Midbrain (tissue), 1 donor: ENCODE measurements around the gene CDH13.

Experiments
- DNase-seq: peaks from one replicate; lab custom pipeline; 2025; lab: John Stamatoyannopoulos, UW

The CDH13 gene

DNA sequence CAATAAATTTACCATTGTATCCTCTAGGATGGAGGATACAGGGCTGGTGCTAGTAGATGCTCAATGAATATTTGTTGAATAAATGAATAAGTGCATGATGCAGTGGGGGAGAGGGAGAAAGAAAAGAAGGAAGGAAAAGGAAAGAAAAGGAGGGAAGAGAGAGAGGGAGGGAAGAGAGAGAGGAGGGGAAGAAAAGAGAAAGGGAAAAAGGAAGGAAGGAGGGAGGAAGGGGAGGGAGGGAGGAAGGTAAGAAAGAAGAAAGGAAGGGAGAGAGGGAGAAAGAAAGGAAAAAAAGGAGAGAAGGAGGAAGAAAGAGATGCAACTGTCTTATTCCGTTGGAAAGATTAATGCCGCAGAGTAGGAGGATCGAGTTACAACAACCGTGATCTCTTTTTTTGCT lies 1211.4 kb downstream of the CDH13 start:
- DNase-seq, result no peak

DNA sequence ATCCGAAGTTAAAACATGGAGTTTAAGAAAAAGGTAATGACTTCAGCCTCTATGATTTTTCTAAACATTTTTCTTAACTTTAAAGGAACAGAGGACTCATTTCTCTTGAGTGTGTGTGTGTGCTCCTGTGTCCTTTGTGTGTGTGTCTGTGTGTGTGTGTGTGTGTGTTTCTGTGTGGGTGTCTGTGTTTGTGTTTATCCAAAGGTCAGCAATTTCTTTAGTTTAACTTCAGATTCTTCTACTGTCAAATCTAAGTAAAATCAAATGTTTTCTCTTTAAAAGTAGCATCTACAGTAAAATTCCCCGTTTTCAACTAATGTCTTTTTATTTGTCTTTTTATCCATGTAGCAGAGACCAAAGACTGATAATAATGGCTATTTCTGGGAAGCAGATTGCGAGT lies 1212.8 kb downstream of the CDH13 start:
- DNase-seq, result no peak

DNA sequence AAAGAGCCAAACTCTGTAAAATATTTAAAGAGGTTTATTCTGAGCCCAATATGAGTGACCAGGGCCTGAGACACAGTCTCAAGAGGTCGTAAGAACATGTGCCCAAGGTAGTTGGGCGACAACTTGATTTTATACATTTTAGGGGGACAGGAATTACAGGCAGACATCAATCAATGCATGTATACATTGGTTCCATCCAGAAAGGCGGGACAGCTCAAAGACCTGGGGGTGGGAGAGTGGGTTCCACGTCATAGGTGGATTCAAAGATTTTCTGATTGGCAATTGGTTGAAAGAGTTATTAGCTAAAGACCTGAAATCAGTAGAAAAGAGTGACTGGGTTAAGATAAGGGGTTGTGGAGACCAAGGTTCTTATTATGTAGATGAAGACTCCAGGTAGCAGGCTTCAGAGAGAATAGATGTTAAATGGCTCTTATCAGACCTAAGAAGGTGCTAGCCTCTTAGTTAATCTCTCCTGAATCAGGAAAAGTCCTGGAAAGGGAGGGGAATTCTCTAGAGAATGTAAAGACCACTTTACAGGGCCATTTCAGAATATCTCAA lies 1213.4 kb downstream of the CDH13 start:
- no peak for DNase-seq

- DNase-seq, result no peak
Observed at GRCh38 chr16:83842291-83842690, 1215.5 kb downstream of the CDH13 start.

GRCh38 chr16:83842756-83843507 lies 1216.2 kb downstream of the CDH13 start:
- DNase-seq, result no peak

GRCh38 chr16:83843657-83844056 lies 1216.9 kb downstream of the CDH13 start:
- no peak for DNase-seq

GRCh38 chr16:83845263-83845662 lies 1218.5 kb downstream of the CDH13 start:
- no peak for DNase-seq

GRCh38 chr16:83847371-83848225 lies 1220.8 kb downstream of the CDH13 start:
- DNase-seq, result no peak

GRCh38 chr16:83849421-83849820 lies 1222.7 kb downstream of the CDH13 start:
- DNase-seq, result no peak
